Chondrocyte (in vitro differentiated cells): Measurements from ENCODE around the gene HNRNPC. TPM values are rescaled to one million over a fixed set of nuclear protein-coding genes. Genes with fewer than 3 reads are reported as not detected.
A peak's percentile ranks its signal among the peaks of the same experiment; 100 is the strongest.

Source experiments
- DNase-seq: peaks from one replicate; pipeline ENCODE4 v3.0.0; 2021; ENCODE audit warnings: mixed read lengths, low spot score
- H3K27ac Mint-ChIP-seq: one replicate; pipeline ENCODE4 v1.8.0; 2021; ENCODE audit warnings: mild to moderate bottlenecking, moderate library complexity, mixed read lengths; ENCODE audit not compliant: unreplicated experiment
- H3K27me3 Mint-ChIP-seq: 2 replicates; pipeline ENCODE4 v1.8.0; 2021; ENCODE audit warnings: low read depth, mixed read lengths
- H3K36me3 Mint-ChIP-seq: 2 replicates; pipeline ENCODE4 v1.8.0; 2021; ENCODE audit warnings: low read depth, mixed read lengths
- H3K4me1 Mint-ChIP-seq: 2 replicates; pipeline ENCODE4 v1.8.0; 2021; ENCODE audit warnings: low read depth, mild to moderate bottlenecking, mixed read lengths
- H3K4me3 Mint-ChIP-seq: one replicate; pipeline ENCODE4 v1.8.0; 2021; ENCODE audit warnings: mild to moderate bottlenecking, moderate library complexity, mixed read lengths; ENCODE audit not compliant: unreplicated experiment
- H3K9me3 Mint-ChIP-seq: 2 replicates; pipeline ENCODE4 v1.8.0; 2021; ENCODE audit warnings: low read depth, mixed read lengths
- CTCF ChIP-seq: fragments of 200-600 bp; sonication (generic); IDR thresholded peaks from 2 replicates; pipeline ENCODE4 v1.5.0; 2021; ENCODE audit warnings: antibody characterized with exemption, mild to moderate bottlenecking, moderate library complexity
- total RNA-seq: library from RNA; stranded (reverse); gene quantifications from 3 replicates; pipeline ENCODE4 v1.2.1, GENCODE V29; 2021

The HNRNPC gene
- total RNA-seq, 1 donor from 2014 or later, result 286 TPM

- no peak for TF ChIP-seq CTCF
- Mint-ChIP-seq H3K4me1 (peaks cover 68% of the 10 kb centered on the region), H3K36me3 (peaks cover 38% of the 10 kb centered on the region), H3K4me3 (no peak overlapping the region), H3K27me3 (no peaks in the 10 kb centered on the region), H3K9me3 (no peaks in the 10 kb centered on the region), H3K27ac (peak overlapping the region; percentile 88)
- no peak for DNase-seq
Measured at GRCh38 chr14:21220874-21221477, 48.3 kb downstream of the HNRNPC start.

- H3K4me3 Mint-ChIP-seq, result no peak overlapping the region
- no peaks in the 10 kb centered on the region for H3K27me3 Mint-ChIP-seq
- TF ChIP-seq CTCF, result no peak
- peak overlapping the region; percentile 96 for H3K27ac Mint-ChIP-seq
- DNase-seq, result no peak
- peaks cover 80% of the 10 kb centered on the region for H3K4me1 Mint-ChIP-seq
- no peaks in the 10 kb centered on the region for H3K9me3 Mint-ChIP-seq
- H3K36me3 Mint-ChIP-seq, result peaks cover 38% of the 10 kb centered on the region
Measured at GRCh38 chr14:21219561-21220111, 49.6 kb downstream of the HNRNPC start.

GRCh38 chr14:21219120-21219519 is 50.1 kb downstream of the HNRNPC start:
- H3K36me3 Mint-ChIP-seq, result peaks cover 38% of the 10 kb centered on the region
- H3K9me3 Mint-ChIP-seq, result no peaks in the 10 kb centered on the region
- DNase-seq, result no peak
- H3K4me3 Mint-ChIP-seq, result no peak overlapping the region
- TF ChIP-seq CTCF, result no peak
- no peaks in the 10 kb centered on the region for H3K27me3 Mint-ChIP-seq
- peaks cover 80% of the 10 kb centered on the region for H3K4me1 Mint-ChIP-seq
- H3K27ac Mint-ChIP-seq, result peak overlapping the region; percentile 96

- no peak for DNase-seq
- H3K4me3 Mint-ChIP-seq, result no peak overlapping the region
- TF ChIP-seq CTCF, result no peak
- no peaks in the 10 kb centered on the region for H3K9me3 Mint-ChIP-seq
- H3K4me1 Mint-ChIP-seq, result peaks cover 70% of the 10 kb centered on the region
- H3K36me3 Mint-ChIP-seq, result peaks cover 40% of the 10 kb centered on the region
- H3K27me3 Mint-ChIP-seq, result no peaks in the 10 kb centered on the region
- peak overlapping the region; percentile 83 for H3K27ac Mint-ChIP-seq
Measured at GRCh38 chr14:21215879-21216251, 53.4 kb downstream of the HNRNPC start.

- Mint-ChIP-seq H3K9me3 (no peaks in the 10 kb centered on the region), H3K36me3 (peaks cover 40% of the 10 kb centered on the region), H3K4me3 (no peak overlapping the region), H3K4me1 (peaks cover 69% of the 10 kb centered on the region), H3K27me3 (no peaks in the 10 kb centered on the region), H3K27ac (peak overlapping the region; percentile 83)
- DNase-seq, result no peak
- no peak for TF ChIP-seq CTCF
Measured at GRCh38 chr14:21215130-21215878, 53.9 kb downstream of the HNRNPC start.
